ENCODE measurements around the gene CSTPP1.
"Not testable (repeated sequence)": the region's sequence is repeated elsewhere in the genome, so short reads cannot be mapped to it uniquely, and the experiment has no call there.

Gene CSTPP1

DNA sequence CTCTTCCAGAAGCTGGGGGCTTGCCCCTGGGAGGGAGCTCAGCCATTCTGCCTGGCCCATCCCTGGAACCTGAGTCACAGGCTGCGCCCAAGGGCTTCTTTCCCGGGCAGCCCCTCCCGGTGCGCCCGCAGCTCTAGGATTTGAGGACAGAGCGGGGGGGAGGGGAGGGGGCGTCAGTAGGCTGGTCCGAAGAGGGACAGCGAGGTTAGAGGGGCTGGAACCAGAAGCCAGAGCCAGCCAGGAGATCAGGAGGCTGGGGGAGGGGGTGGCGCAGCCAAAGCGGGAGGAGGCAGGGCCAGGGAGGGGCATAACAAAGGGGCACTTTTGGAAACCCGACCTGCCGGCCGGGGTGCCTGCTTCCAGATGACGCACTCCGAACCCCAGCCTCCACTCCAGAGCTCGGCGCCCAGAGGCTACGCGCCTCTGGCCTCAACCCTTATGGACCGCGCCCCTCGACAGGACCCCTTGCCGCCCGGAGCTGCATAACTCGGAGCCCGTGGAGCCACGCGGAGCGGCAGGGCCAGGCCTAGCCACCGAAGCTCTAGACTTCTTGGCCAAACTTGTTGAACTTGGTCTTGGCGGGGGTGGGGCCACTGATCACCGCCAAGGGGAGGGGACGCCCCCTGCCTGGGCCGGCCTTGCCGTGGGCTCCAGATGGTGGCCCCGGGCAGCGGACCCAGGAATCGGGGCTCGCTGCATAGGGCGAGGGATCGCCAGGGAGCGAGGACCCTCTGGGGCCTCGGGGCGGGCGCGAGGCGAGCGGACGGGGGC, 248.9 kb downstream of the CSTPP1 start:
- no peak for DNase-seq

DNA sequence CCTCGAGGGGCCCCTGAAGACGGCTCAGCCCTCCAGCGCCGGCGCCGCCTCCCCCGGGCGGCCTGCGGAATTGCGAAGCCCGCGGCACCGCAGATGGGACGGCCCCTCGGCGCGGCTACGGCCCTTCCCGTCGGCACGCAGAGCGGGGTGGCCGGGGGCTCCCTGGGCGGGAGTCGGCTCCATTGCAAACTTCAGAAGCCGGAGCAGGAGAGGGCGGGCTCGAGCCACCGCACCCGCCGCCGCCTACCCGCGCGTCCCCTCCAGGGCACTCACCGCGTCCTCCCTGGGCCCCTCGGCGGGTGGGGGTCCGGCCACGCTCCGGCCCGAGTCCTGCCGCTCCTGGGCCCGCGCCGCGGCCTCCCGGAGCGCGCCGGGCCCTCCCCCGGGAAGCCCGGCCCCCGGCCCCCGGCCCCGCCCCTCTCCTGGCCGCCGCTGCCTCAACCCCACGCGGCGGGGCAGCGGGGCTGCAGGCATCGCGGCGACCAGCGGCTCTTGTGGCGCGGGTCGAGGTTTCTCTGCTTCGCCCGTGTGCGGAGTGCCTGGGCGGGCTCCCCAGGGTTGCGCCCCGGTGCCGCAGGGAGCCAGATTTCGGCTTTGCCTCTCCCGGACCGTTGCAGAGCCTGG, 249.6 kb downstream of the CSTPP1 start, which contains the start of gene PACSIN3:
PACSIN3 (minus strand) TSS at position 359 of the 624 bp plus-strand sequence. CDS start 3,707 bp downstream, outside the sequence.
- peak; percentile 24 to 57 for DNase-seq

DNA sequence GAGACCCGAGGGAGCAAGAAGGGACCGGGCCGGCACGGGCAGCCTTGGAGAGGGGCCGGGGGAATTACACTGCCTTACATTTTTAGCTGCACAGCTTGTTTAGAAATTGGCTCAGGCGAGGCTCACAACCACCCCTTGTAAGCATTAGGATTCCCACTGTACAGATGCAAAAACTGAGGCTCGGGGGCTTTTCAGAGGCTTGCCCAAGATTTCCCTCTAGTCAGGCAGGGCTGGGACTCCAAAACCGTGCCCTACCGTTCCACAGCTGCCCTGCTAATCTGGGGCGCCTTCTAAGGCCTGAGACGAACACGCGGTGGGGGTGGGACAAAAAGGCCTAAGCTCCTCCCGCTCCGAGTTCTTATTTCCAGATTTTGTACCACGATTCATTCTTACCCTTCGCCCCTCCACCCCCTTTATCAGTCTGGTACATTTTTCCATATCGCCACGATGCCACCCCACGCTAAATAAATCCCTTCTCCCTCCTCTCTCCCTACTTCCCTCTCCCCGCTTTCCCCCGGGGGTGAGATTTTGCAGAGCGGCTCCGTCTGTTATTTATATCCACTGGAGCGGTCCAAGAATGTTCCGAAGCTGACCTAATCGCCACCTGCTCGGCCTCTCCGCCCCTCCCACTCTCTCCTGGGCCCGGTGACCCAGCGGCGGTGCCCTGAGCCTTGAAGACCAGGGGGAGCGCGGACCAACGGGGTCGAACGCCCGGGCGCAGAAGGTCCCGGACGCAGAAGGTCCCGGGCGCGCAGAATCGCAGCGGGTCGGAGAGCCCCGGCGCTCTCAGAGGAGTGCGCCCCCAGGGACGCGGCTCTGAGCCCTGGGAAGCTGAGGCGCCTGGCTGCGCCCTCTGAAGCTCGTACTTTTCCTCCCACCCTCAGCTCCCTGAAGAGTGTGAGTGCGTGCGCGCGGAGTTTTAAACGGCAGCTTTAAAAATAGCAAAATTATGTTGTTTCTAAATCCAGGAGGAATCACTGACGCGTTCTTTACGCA, 250.4 kb downstream of the CSTPP1 start:
- peak; percentile 54 to 63 for DNase-seq

DNA sequence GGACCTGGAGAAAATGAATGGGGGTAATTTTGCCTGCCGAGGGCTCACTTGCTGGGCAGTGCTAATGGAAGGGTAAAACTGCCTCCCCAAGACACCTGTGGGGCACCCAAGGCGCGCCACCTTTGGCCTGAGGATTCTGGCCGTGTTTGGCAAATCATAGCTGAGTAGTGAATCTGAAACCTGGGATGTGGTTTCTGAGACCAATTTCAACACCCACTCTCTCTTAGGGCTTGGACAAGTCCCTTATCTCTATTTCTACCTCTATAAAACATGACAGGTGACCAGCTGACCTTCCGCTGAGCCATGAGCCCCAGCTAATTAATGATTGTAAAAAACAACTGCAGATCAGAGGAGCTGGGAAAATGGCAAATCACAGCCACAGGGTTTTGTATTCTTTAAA, 251.2 kb downstream of the CSTPP1 start:
- no peak for DNase-seq

DNA sequence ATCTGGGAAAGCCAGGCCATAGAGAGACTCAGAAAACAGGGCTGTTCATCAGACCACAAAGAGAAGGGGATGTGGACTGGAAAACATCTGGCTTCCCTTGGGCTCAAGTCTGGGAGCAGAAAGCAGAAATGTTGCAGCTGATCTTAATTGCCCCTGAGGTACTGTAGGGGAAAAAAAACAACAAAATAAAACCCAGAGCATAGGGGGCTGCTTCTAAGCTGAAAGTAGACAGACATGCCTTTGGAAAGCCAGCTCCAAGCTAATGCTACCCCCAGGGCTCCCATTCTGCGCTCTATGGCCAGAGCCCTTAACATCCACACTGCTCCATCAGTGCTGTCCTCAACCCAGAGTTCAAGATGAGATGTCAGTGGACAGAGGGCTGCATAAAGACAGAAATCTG, 251.7 kb downstream of the CSTPP1 start:
- DNase-seq = no peak

DNA sequence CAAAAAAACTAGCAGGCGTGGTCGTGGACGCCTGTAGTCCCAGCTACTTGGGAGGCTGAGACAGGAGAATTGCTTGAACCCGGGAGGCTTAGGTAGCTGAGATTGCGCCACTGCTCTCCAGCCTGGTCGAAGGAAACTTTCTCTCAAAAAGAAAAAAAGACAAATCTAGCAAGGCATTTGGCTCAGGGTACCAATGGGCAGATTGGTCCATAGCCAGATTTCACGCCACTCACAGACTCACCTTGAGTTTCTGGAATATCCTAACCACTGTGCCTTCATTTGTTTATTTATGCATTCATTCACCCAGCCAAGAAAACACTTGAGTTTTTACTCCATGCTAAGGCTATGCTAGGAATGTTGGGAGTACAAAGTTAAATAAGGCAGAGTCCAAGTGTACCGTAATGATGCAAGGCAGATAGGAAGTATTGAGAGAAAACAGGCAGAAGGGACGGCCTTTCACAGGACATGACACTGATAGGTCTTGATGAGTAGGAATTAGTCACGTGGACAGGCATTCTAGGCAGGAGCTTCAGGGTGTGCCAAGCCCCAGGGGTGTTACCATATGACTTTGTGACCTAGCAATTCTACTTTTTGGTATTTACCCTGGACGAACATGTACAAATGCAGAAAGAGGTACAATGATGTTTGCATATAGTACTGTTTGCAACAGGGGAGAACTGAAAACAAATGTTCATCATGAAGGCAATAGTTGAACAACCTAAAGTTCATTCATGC, 252.7 kb downstream of the CSTPP1 start:
- no peak for DNase-seq

DNA sequence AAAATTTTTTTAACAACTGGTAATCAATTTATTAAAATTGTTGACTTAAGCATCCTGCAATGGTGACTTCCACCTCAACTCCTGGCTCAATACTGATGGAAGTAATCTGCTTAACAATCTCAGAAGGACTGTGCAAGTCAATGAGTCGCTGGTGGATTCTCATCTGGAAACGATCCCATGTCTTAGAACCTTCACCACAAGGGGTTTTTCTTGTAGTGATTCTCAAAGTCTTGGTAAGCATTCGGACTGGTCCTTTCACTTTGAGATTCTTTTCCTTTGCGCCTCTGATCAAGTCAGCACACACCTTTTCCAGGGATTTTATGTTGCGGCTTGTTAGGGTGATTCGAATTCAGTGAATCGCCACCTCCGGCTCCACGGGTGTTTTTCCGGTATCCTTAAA, 254.6 kb downstream of the CSTPP1 start:
- not testable (repeated sequence) for DNase-seq

DNA sequence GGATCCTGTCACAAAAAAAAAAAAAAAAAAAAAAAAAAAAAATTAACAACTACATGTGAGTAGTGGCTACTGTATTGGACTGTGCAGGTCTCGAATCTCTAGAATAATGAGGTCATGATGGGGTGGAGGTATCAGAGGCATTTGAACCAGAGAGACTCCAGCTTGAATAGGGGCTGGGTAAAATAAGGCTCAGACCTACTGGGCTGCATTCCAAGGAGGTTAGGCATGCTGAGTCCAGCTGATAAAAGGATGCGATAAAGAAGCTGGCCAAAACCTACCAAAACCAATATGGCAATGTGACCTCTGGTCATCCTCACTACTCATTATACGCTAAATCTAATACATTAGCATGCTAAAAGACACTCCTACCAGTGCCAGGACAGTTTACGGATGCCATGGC, 255.6 kb downstream of the CSTPP1 start:
- DNase-seq = no peak

DNA sequence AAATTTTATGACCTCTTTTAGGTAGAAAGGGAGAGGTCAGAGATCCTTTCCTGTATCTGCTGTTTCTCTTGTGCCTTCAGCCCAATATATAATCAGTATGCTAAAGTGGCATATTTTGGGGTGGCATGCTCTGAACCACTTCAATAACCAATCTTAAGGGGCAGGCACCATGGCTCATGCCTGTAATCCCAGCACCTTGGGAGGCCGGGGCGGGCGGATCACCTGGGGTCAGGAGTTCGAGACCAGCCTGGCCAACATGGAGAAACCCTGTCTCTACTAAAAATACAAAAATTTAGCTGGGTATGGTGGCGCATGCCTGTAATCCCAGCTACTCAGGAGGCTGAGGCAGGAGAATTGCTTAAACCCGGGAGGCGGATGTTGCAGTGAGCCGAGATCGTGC, 261.6 kb downstream of the CSTPP1 start:
- not testable (repeated sequence) for DNase-seq

DNA sequence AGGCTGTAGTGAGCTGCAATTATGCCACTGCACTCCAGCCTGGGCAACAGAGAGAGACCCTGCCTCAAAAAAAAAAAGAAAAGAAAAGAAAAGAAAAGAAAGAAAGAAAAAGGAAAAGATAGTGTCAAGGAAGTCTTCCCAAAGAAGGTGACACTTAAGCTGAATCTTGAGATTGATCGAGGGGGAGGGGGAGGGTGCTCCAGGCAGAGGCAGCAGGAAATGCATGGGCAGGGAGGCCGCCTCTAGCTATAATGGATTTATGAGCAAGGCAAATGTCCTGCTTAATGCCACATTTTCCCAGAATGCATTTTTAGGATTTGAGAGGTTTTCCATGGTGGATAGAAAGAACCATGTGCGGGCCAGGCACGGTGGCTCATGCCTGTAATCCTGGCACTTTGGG, 264.5 kb downstream of the CSTPP1 start:
- DNase-seq = no peak

DNA sequence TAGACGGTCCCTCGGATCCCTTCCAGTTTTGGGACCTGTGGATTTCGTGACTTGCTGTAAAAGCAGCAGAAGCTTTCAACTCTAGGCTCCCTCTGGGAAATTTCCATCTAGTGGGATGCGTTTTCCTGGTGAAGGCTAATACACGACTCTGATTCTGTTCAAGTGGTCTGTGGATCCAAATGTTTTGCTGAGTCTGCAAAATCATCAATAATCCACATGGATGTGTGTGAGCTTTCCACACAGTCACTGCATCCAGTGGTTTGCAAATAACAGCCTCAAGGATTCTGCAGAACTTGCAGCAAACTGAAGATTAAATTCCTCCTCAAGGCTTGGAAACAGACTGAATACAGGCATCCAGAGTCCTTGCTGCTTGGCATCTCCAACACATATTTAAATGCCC, 266.0 kb downstream of the CSTPP1 start:
- DNase-seq = no peak

DNA sequence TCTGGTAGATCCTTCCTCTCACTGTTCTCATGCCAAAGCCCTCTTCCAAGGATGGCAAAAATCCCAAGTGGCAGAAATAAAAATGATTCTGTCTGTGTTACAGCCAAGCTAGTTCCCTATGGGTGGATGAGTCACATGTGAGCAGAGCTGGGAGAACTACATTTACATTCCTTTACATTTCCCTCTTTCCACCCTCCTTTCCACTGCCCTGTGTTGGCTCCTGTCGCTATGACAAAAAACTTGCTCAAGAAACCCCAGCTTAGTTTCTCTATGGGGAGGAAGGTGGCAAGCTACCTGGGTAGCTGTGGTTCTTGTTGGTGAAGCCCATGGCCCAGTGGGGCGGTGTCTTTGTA, 268.1 kb downstream of the CSTPP1 start:
- DNase-seq = no peak

DNA sequence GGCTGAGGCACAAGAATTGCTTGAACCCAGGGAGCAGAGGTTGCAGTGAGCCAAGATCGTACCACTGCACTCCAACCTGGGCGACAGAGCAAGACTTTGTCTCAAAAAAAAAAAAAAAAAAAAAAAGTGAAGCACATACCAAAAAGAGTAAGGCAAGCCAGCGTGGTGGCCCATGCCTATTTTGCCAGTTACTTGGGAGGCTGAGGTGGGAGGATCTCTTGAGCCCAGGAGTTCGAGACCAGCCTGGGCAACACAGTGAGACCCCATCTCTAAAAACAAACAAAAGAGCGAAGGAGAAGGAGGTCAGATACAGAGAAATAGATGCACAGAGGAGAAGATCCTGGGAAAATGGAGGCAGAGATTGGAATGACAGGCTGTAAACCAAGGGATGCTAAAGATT, 270.0 kb downstream of the CSTPP1 start:
- DNase-seq = not testable (repeated sequence)

DNA sequence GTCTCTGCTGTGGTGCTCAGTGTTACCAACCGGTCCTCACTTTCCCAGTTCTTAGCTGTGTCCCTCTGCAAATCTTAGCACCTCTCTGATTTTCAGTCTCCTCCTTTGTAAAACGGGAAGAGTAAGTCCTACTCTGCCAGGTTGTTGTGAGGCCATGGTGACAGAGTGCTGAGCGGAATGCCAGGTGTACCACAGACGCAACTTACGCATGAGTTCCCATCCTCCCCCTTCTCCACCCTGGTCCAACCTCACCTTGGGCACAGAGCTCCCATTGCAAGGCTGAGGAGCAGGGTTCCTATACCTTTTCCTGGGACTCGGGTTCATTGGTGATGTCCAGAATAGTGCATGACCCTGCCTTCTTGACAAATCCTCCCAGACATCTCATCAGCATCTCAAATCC, 270.9 kb downstream of the CSTPP1 start:
- DNase-seq = no peak

DNA sequence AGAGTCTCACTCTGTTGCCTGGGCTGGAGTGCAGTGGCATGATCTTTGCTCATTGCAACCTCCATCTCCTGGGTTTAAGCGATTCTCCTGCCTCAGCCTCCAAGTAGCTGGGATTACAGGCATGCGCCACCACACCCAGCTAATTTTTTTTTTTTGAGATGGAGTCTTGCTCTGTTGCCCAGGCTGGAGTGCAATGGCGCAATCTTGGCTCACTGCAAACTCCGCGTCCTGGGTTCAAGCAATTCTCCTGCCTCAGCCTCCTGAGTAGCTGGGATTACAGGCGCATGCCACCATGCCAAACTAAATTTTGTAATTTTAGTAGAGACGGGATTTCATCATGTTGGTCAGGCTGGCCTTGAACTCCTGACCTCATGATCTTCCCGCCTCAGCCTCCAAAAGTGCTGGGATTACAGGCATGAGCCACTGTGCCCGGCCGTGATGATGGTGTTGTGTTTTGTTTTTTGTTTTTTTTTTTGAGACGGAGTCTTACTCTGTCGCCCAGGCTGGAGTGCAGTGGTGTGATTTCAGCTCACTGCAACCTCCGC, 271.5 kb downstream of the CSTPP1 start:
- DNase-seq = not testable (repeated sequence)

DNA sequence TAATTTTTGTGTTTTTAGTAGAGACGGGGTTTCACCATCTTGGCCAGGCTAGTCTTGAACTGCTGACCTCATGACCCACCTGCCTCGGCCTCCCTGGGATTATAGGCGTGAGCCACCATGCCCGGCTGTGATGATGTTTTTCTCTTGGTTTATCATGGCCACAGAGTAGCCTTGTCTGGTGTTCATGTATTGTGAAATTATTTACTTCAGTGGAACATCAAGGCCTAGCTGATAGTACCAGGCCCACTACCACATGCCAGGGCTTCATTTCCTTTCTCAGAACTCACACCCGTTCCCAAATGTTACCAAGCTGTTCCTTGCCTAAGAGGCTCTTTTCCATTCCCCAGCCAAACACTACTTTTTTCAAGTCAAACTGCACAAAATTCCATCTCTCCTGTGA, 272.1 kb downstream of the CSTPP1 start:
- no peak for DNase-seq

Measured in stimulated activated CD4-positive, alpha-beta T cell treated with anti-CD3 and anti-CD28 coated beads, Interleukin-4, amount 100 ng/mL, for 4 hours (primary cell).